K562 (cell line): ENCODE measurements around the gene ZBTB24. TPM values are rescaled to one million over a fixed set of nuclear protein-coding genes. Genes with fewer than 3 reads are reported as not detected.

Experiments
- ATAC-seq: fragments of 200-7000 bp; cut with Tn5 transposase; 3 replicates; pipeline ENCODE4 v1.9.1; 2020; ENCODE audit warnings: moderate library complexity
- BruUV-seq: library from RNA; stranded (reverse); fragments of 400-500 nt; replicated peaks from 2 replicates; lab custom pipeline; 2021; lab: Mats Ljungman, UMichigan
- CTCF ChIA-PET: fragments of 300-600 bp; formaldehyde crosslinking; extraction: SDS; loops from one replicate; lab custom pipeline; 2021; ENCODE audit warnings: low intra/inter-chr PET ratio; lab: Yijun Ruan, JAX
- POLR2A ChIA-PET: fragments of 300-600, 350-650 bp; sonication (Branson Sonifier 250); formaldehyde crosslinking; extraction: SDS; loops from one replicate; lab custom pipeline; 2021; ENCODE audit warnings: antibody characterized with exemption, inconsistent platforms; lab: Yijun Ruan, JAX
- DNase-seq, 4 experiments: peaks; one replicate each; pipeline versions ENCODE4 v3.0.0 to v3.0.0-alpha.2; 2011 to 2018; ENCODE audit warnings: low spot score in 3 of 4, mixed read lengths in 3 of 4; ENCODE audit errors: extremely low read depth in 1 of 4
- FAIRE-seq: peaks from 2 replicates; lab custom pipeline; 2011; peaks lifted over from hg19 to GRCh38; lab: Jason Lieb, UNC
- H2AFZ ChIP-seq: 2 replicates; pipeline ENCODE4 v1.6.0; 2011; ENCODE audit warnings: low read depth, low read length, control low read depth, inconsistent platforms
- H3K27ac ChIP-seq: fragments of 200-600 bp; 3 replicates; pipeline ENCODE4 v1.8.0; 2011; ENCODE audit warnings: low read depth, mild to moderate bottlenecking, control low read depth, inconsistent platforms, low read length, moderate library complexity, mixed read lengths; ENCODE audit errors: extremely low read depth
- H3K27me3 ChIP-seq, 2 experiments: fragments of 300-600 bp in 1 of 2; 2 replicates in 1 of 2; 3 replicates in 1 of 2; pipeline versions ENCODE4 v1.6.0 to v1.8.0; 2011; ENCODE audit warnings: inconsistent platforms in 2 of 2, low read length in 2 of 2, mild to moderate bottlenecking in 1 of 2, mixed read lengths in 1 of 2, moderate library complexity in 1 of 2; ENCODE audit not compliant: control insufficient read depth in 2 of 2, insufficient read depth in 2 of 2
- H3K36me3 ChIP-seq: fragments of 300-600 bp; 3 replicates; pipeline ENCODE4 v1.8.0; 2011; ENCODE audit warnings: mild to moderate bottlenecking, low read length, inconsistent platforms; ENCODE audit not compliant: control insufficient read depth, insufficient read depth
- H3K4me1 ChIP-seq, 2 experiments: fragments of 200-600 bp in 1 of 2; replicated peaks in 1 of 2; 2 replicates in 1 of 2; 3 replicates in 1 of 2; pipeline versions ENCODE4 v1.5.1 to v1.8.0; 2011; ENCODE audit warnings: inconsistent platforms in 2 of 2, low read length in 2 of 2, mild to moderate bottlenecking in 1 of 2, mixed read lengths in 1 of 2, moderate library complexity in 1 of 2; ENCODE audit not compliant: control insufficient read depth in 2 of 2, insufficient read depth in 2 of 2
- H3K4me2 ChIP-seq: 2 replicates; pipeline ENCODE4 v1.6.1; 2011; ENCODE audit warnings: low read length, control low read depth, inconsistent platforms, mixed read lengths; ENCODE audit not compliant: insufficient read depth
- H3K4me3 ChIP-seq: fragments of 200-600 bp; sonication (generic), shearing (Covaris generic); 2 replicates; pipeline ENCODE4 v1.5.1; 2016; ENCODE audit warnings: control low read depth, inconsistent platforms
- H3K79me2 ChIP-seq: fragments of 200-600 bp; 3 replicates; pipeline ENCODE4 v1.8.0; 2011; ENCODE audit warnings: low read length, inconsistent platforms; ENCODE audit not compliant: control insufficient read depth, insufficient read depth
- H3K9ac ChIP-seq, 2 experiments: 2 replicates each; pipeline versions ENCODE4 v1.6.0 to v1.6.1; 2011; ENCODE audit warnings: low read depth in 2 of 2, low read length in 2 of 2, control low read depth in 1 of 2, inconsistent platforms in 1 of 2, mild to moderate bottlenecking in 1 of 2, mixed read lengths in 1 of 2; ENCODE audit not compliant: insufficient read depth in 1 of 2
- H3K9me1 ChIP-seq: one replicate; pipeline ENCODE4 v1.6.0; 2011; ENCODE audit warnings: inconsistent platforms, mild to moderate bottlenecking, low read length, moderate library complexity; ENCODE audit not compliant: control insufficient read depth, insufficient read depth
- H3K9me3 ChIP-seq: replicated peaks from 2 replicates; pipeline ENCODE4 v1.5.1; 2011; ENCODE audit warnings: low read depth, low read length, inconsistent platforms; ENCODE audit not compliant: control insufficient read depth, insufficient read depth
- H4K20me1 ChIP-seq: replicated peaks from 2 replicates; pipeline ENCODE4 v1.6.1; 2011; ENCODE audit warnings: low read length, inconsistent platforms, mixed read lengths; ENCODE audit not compliant: control insufficient read depth, insufficient read depth
- NFIC ChIP-seq: fragments of 450-650 bp; IDR thresholded peaks from 2 replicates; pipeline ENCODE4 v1.6.1; 2017; ENCODE audit warnings: mild to moderate bottlenecking, inconsistent platforms
- NFIX ChIP-seq: fragments of 250-450 bp; sonication (Bioruptor Pico); IDR thresholded peaks from 2 replicates; pipeline ENCODE4 v1.4.0; 2020; ENCODE audit warnings: low read depth, mild to moderate bottlenecking, moderate library complexity
- ZBTB9 ChIP-seq: fragments of 450-650 bp; formaldehyde crosslinking; IDR thresholded peaks from 2 replicates; pipeline ENCODE4 v1.4.0; 2020; ENCODE audit warnings: mild to moderate bottlenecking, moderate library complexity
- ZNF316 ChIP-seq: fragments of 450-650 bp; IDR thresholded peaks from 2 replicates; pipeline ENCODE4 v1.6.1; 2016
- WGBS: fragments of 100-300 bp; shearing (Covaris generic); methylation state at CpG from one replicate; pipeline ENCODE4 v1.1.6; 2016; ENCODE audit warnings: low coverage, mixed read lengths; ENCODE audit not compliant: insufficient coverage; ENCODE audit errors: missing lambda C conversion rate; 5-methylcytosine and 5-hydroxymethylcytosine counted together
- in situ Hi-C: fragments of 300-500 bp; cut with MboI; formaldehyde crosslinking; loops from 4 replicates; pipeline ENCODE4 v1.15.0; 2018; ENCODE audit warnings: inconsistent platforms, mixed read lengths
- intact Hi-C: fragments of 100-400 bp; cut with micrococcal nuclease; formaldehyde crosslinking; loops from 2 replicates; pipeline ENCODE4 v1.14.2; 2022
- polyA plus RNA-seq, 8 experiments: library from polyadenylated mRNA; depleted of rRNA in 4 of 8; stranded (reverse) in 5 of 8; unstranded in 3 of 8; fragments of >200 nt; fragmentation: Nextera tagmentation in 2 of 8; fragmentation: Illumina TruSeq in 1 of 8; extraction: Ambion mirVana in 2 of 8; extraction: Trizol in 1 of 8; gene quantifications; 2 replicates each; pipeline versions ENCODE4 v1.2.1 to v1.2.3, GENCODE V29; 2011 to 2014; ENCODE audit warnings: inconsistent platforms in 1 of 8, missing spikeins in 1 of 8
- total RNA-seq, 7 experiments: library from RNA; depleted of rRNA in 6 of 7; stranded (reverse); fragments of >200 nt in 6 of 7; fragmentation: Illumina TruSeq in 2 of 7; extraction: Trizol in 2 of 7; gene quantifications; 2 replicates each; pipeline versions ENCODE4 v1.2.1 to v1.2.3, GENCODE V29; 2011 to 2021; ENCODE audit warnings: low replicate concordance in 1 of 7

Gene ZBTB24
- total and polyA plus RNA-seq, 9 of the 15 experiments (the other 6 are each of a cell fraction or from before 2014, with no cell fraction given): 2.0 to 16.7 (median 8.3) TPM

- Histone ChIP-seq H3K4me2 (no peak overlapping the region), H3K27ac (no peak overlapping the region), H2AFZ (no peak overlapping the region), H3K9me3 (no peaks in the 10 kb centered on the region), H4K20me1 (no peaks in the 10 kb centered on the region), H3K4me1 (peaks cover 6 to 53% of the 10 kb centered on the region in 2 experiments; a peak in 4 of 5 replicates), H3K9ac (no peak overlapping the region), H3K4me3 (no peak overlapping the region), H3K36me3 (peaks cover 10% of the 10 kb centered on the region; the same call in 1 of the 3 replicates), H3K27me3 (no peaks in the 10 kb centered on the region), H3K79me2 (no peaks in the 10 kb centered on the region), H3K9me1 (no peaks in the 10 kb centered on the region)
- TF ChIP-seq NFIC (peak; percentile 95), NFIX (peak; percentile 71), ZNF316 (peak; percentile 23; the same call in 1 of the 2 replicates), ZBTB9 (CRISPR knock-in tag) (no peak)
- ChIA-PET POLR2A (interaction anchor here (0.6 to 8.2 kb wide), 5 partner anchors 7 to 531 kb away, joined by 3 to 92 read pairs (median 4); partner anchors contain the start of genes PPIL6, SESN1 and SMPD2), CTCF (no interaction called here)
- WGBS: 54% methylated on average over 2 of the region's 3 CpGs
- no TSS peak for BruUV-seq
- in situ Hi-C loops: no loop called here
- FAIRE-seq (no peak), ATAC-seq (no peak), DNase-seq (no peak)
- intact Hi-C loops: no loop called here
Observed at GRCh38 chr6:109450801-109451200, 32.2 kb downstream of the ZBTB24 start.
